Loucy (cell line): ENCODE data around the gene ZMYND8.

ENCODE experiments used
- H2AFZ ChIP-seq: fragments of 200-600 bp; sonication (generic); 2 replicates; pipeline ENCODE4 v1.6.0; 2016; ENCODE audit warnings: antibody characterized with exemption, mild to moderate bottlenecking, low read length, moderate library complexity
- H3F3A ChIP-seq: fragments of 200-600 bp; 2 replicates; pipeline ENCODE4 v1.6.0; 2016; ENCODE audit warnings: antibody characterized with exemption, low read depth, mild to moderate bottlenecking
- H3K27me3 ChIP-seq: fragments of 200-600 bp; sonication (generic); 2 replicates; pipeline ENCODE4 v1.6.1; 2014; ENCODE audit warnings: low read length, mild to moderate bottlenecking; ENCODE audit not compliant: insufficient read depth, poor library complexity, severe bottlenecking
- H3K36me3 ChIP-seq: fragments of 200-600 bp; sonication (generic); 2 replicates; pipeline ENCODE4 v1.6.1; 2016; ENCODE audit warnings: low read length; ENCODE audit not compliant: insufficient read depth
- H3K4me1 ChIP-seq: fragments of 200-600 bp; sonication (generic); 2 replicates; pipeline ENCODE4 v1.5.1; 2014; ENCODE audit warnings: low read length, mild to moderate bottlenecking; ENCODE audit not compliant: insufficient read depth, poor library complexity, severe bottlenecking
- H3K4me2 ChIP-seq: fragments of 200-600 bp; sonication (generic); 2 replicates; pipeline ENCODE4 v1.6.0; 2014; ENCODE audit warnings: antibody characterized with exemption, low read length, low read depth, mild to moderate bottlenecking; ENCODE audit not compliant: poor library complexity, severe bottlenecking
- H3K4me3 ChIP-seq: fragments of 200-600 bp; sonication (generic); 2 replicates; pipeline ENCODE4 v1.5.1; 2014; ENCODE audit warnings: low read length, mild to moderate bottlenecking, mixed read lengths; ENCODE audit not compliant: poor library complexity, severe bottlenecking
- H3K79me2 ChIP-seq: fragments of 200-600 bp; sonication (generic); 2 replicates; pipeline ENCODE4 v1.6.1; 2014; ENCODE audit warnings: low read length; ENCODE audit not compliant: insufficient read depth
- H3K9ac ChIP-seq: fragments of 200-600 bp; sonication (generic); 2 replicates; pipeline ENCODE4 v1.6.0; 2014; ENCODE audit warnings: mild to moderate bottlenecking, low read depth, low read length, moderate library complexity; ENCODE audit not compliant: poor library complexity, severe bottlenecking
- H3K9me2 ChIP-seq: fragments of 200-600 bp; sonication (generic); replicated peaks from 2 replicates; pipeline ENCODE4 v1.6.1; 2016; ENCODE audit warnings: low read depth, low read length, mixed read lengths
- H3K9me3 ChIP-seq: fragments of 200-600 bp; sonication (generic); 2 replicates; pipeline ENCODE4 v1.6.1; 2014; ENCODE audit warnings: mild to moderate bottlenecking, antibody characterized with exemption, low read length, low read depth; ENCODE audit not compliant: insufficient read depth
- H4K20me1 ChIP-seq: fragments of 200-600 bp; sonication (generic); 2 replicates; pipeline ENCODE4 v1.6.0; 2014; ENCODE audit warnings: antibody characterized with exemption, low read length, mild to moderate bottlenecking; ENCODE audit not compliant: insufficient read depth, poor library complexity, severe bottlenecking
- CTCF ChIP-seq: fragments of 200-600 bp; sonication (generic); conservative IDR thresholded peaks from 2 replicates; pipeline ENCODE4 v1.5.1; 2014; ENCODE audit warnings: mild to moderate bottlenecking, antibody characterized with exemption, low read length
- EZH2phosphoT487 ChIP-seq: fragments of 200-600 bp; IDR thresholded peaks from 2 replicates; pipeline ENCODE4 v1.6.1; 2018; ENCODE audit warnings: antibody characterized with exemption, mild to moderate bottlenecking, moderate library complexity, borderline replicate concordance

ZMYND8 gene

DNA sequence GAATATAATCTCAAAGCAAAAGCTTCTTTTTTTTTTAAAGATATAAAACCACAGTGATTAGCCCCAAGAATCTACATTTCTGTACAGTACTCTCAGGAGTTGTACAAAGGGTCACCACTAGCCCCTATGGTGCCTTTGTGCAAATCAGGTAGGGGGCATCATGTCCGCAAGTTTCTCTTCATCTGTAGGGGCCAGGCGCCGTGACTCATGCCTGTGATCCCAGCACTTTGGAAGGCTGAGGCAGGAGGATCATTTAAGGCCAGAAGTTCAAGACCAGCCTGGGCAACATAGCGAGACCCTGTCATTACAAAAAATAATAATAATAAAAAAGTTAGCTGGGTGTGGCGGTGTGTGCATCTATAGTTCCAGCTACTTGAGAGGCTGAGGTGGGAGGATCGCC lies 63.9 kb downstream of the ZMYND8 start:
- H3K4me3 ChIP-seq = no peak overlapping the region
- H3K9ac ChIP-seq = no peak overlapping the region
- no peaks in the 10 kb centered on the region for H3K9me3 ChIP-seq
- no peaks in the 10 kb centered on the region for H3K4me1 ChIP-seq
- H4K20me1 ChIP-seq = peaks cover 6% of the 10 kb centered on the region
- no peak overlapping the region for H3K4me2 ChIP-seq
- TF ChIP-seq CTCF (no peak), EZH2phosphoT487 (no peak)
- H3K9me2 ChIP-seq = no peaks in the 10 kb centered on the region
- peaks cover 93% of the 10 kb centered on the region for H3K36me3 ChIP-seq
- no peaks in the 10 kb centered on the region for H3F3A ChIP-seq
- H3K27me3 ChIP-seq = no peaks in the 10 kb centered on the region
- H3K79me2 ChIP-seq = peaks cover 9% of the 10 kb centered on the region; the same call in 1 of the 2 replicates
- no peak overlapping the region for H2AFZ ChIP-seq

- Histone ChIP-seq H3K4me3 (no peak overlapping the region), H3K4me1 (no peaks in the 10 kb centered on the region), H3K4me2 (no peak overlapping the region), H3K27me3 (no peaks in the 10 kb centered on the region), H3K9ac (no peak overlapping the region), H2AFZ (no peak overlapping the region), H3F3A (no peaks in the 10 kb centered on the region), H4K20me1 (peaks cover 6% of the 10 kb centered on the region), H3K9me3 (no peaks in the 10 kb centered on the region), H3K79me2 (peaks cover 5% of the 10 kb centered on the region; the same call in 1 of the 2 replicates), H3K9me2 (no peaks in the 10 kb centered on the region), H3K36me3 (peaks cover 90% of the 10 kb centered on the region)
- no peak for TF ChIP-seq CTCF
These were observed 65.7 kb downstream of the ZMYND8 start for GRCh38 chr20:47290666-47291430.

- no peak for TF ChIP-seq CTCF
- Histone ChIP-seq H3F3A (no peaks in the 10 kb centered on the region), H4K20me1 (peaks cover 6% of the 10 kb centered on the region), H3K36me3 (peaks cover 88% of the 10 kb centered on the region), H3K9me3 (no peaks in the 10 kb centered on the region), H3K9ac (no peak overlapping the region), H3K4me3 (no peak overlapping the region), H2AFZ (no peak overlapping the region), H3K79me2 (no peaks in the 10 kb centered on the region; the same call in 1 of the 2 replicates), H3K27me3 (no peaks in the 10 kb centered on the region), H3K4me1 (no peaks in the 10 kb centered on the region), H3K9me2 (no peaks in the 10 kb centered on the region), H3K4me2 (no peak overlapping the region)
These were observed 66.5 kb downstream of the ZMYND8 start for GRCh38 chr20:47290008-47290407.
